Activated T-helper 2 cell treated with anti-CD3 and anti-CD28 coated beads, Interferon-gamma antibody, Interleukin-2, Interleukin-4, amounts not matched to agents 10 μg/mL and 5 μg/mL and 100 μg/mL, durations not matched to agents 14 hours and 24 hours and 36 hours (primary cell): ENCODE results near the gene NARF. TPM values are rescaled to one million over a fixed set of nuclear protein-coding genes. Genes with fewer than 3 reads are reported as not detected.
"Not testable (repeated sequence)": the region's sequence is repeated elsewhere in the genome, so short reads cannot be mapped to it uniquely, and the experiment has no call there.

ENCODE experiments used
- DNase-seq: peaks from one replicate; pipeline ENCODE4 v3.0.0; 2021; ENCODE audit warnings: low spot score
- H3K27ac Mint-ChIP-seq: one replicate; pipeline ENCODE4 v1.8.0; 2021; ENCODE audit warnings: mixed read lengths
- H3K27me3 Mint-ChIP-seq: one replicate; pipeline ENCODE4 v1.8.0; 2021; ENCODE audit warnings: low read depth, mixed read lengths
- H3K36me3 Mint-ChIP-seq: one replicate; pipeline ENCODE4 v1.8.0; 2021; ENCODE audit warnings: low read depth, mixed read lengths
- H3K4me1 Mint-ChIP-seq: one replicate; pipeline ENCODE4 v1.8.0; 2021; ENCODE audit warnings: low read depth, mixed read lengths
- H3K4me3 Mint-ChIP-seq: one replicate; pipeline ENCODE4 v1.8.0; 2021; ENCODE audit warnings: low read depth, mild to moderate bottlenecking, moderate library complexity, mixed read lengths
- H3K9me3 Mint-ChIP-seq: one replicate; pipeline ENCODE4 v1.8.0; 2021; ENCODE audit warnings: mixed read lengths
- intact Hi-C: fragments of 100-400 bp; cut with micrococcal nuclease; formaldehyde crosslinking; loops from one replicate; pipeline ENCODE4 v1.15.1; 2023
- total RNA-seq: library from RNA; stranded (reverse); gene quantifications from 2 replicates; pipeline ENCODE4 v1.2.3, GENCODE V29; 2022

Gene NARF
- 114 and 123 TPM in 2 replicates for total RNA-seq

DNA sequence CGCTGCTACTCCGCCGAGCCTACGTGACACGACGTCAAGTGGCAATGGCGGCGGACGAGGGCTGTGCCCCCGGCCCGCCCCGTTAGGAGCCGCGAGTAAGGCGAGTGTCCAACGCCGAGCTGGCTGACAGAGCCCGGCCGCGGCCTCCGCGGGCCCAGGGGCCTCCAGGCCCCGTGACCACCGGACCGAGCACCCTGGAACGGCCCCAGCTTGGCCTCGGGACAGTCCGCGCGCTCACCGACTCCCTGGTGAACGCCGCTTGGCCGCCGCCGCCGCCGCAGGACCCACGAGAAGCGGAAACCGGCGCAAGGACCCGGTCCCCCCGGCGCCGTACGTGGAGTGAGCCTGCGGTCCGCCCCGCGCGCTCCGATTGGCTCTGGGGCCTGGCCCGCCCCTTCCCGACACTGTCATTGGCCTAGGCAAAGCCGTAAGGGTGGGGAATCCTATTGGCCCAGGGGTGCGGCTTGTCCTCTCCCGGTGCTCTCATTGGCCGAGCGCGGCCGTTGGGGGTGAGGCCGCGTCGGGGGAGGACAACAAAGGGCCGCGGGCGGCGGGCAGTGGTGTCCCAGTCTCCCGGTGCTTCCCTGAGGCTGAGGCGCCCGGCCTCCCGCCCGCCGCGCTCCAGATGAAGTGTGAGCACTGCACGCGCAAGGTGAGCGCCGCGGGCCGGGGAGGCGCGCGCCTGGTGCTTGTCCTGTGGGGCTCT, at the start of gene NARF:
TSS of gene NARF (plus strand) at position 563 of the 706 bp plus-strand sequence. CDS start at position 626, 63 bp downstream.
- intact Hi-C loops: loop anchor here (1.0 to 5.0 kb wide), 6 partner anchors 8 to 189 kb away; partner anchors contain the start of genes CYBC1, FOXK2, HEXD and OGFOD3
- H3K27ac Mint-ChIP-seq: peak within 1 kb of the TSS; percentile 95
- peaks cover 24% of the 10 kb centered on the region for H3K4me1 Mint-ChIP-seq
- H3K27me3 Mint-ChIP-seq: no peaks in the 10 kb centered on the region
- peaks cover 4% of the 10 kb centered on the region for H3K9me3 Mint-ChIP-seq
- H3K4me3 Mint-ChIP-seq: peak within 1 kb of the TSS; percentile 94
- DNase-seq: peak; percentile 97
- H3K36me3 Mint-ChIP-seq: peaks cover 47% of the 10 kb centered on the region

DNA sequence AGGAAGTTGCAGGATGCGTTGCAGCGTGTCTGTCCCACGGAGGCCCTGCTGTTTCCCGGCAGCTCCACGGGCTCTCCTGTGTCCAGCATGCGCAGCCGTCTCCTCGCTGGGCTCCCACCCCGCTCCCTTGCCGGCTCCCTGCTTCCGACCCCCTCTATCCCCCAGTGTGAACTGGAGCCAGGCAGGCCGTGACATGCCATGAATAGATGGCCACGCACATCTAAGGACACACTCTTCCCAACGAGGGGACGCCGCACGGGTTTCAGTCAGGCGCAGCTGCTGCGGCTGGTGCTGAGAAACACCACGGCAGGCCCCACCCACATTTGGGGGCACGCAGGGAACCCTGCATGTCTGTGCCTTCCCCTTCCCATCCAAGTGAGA, 49.6 kb upstream of the NARF start:
- intact Hi-C loops: no loop called here
- Mint-ChIP-seq H3K9me3 (no peaks in the 10 kb centered on the region), H3K36me3 (peaks cover 16% of the 10 kb centered on the region), H3K27me3 (no peaks in the 10 kb centered on the region), H3K27ac (no peak overlapping the region), H3K4me3 (no peak overlapping the region), H3K4me1 (peaks cover 8% of the 10 kb centered on the region)
- no peak for DNase-seq

DNA sequence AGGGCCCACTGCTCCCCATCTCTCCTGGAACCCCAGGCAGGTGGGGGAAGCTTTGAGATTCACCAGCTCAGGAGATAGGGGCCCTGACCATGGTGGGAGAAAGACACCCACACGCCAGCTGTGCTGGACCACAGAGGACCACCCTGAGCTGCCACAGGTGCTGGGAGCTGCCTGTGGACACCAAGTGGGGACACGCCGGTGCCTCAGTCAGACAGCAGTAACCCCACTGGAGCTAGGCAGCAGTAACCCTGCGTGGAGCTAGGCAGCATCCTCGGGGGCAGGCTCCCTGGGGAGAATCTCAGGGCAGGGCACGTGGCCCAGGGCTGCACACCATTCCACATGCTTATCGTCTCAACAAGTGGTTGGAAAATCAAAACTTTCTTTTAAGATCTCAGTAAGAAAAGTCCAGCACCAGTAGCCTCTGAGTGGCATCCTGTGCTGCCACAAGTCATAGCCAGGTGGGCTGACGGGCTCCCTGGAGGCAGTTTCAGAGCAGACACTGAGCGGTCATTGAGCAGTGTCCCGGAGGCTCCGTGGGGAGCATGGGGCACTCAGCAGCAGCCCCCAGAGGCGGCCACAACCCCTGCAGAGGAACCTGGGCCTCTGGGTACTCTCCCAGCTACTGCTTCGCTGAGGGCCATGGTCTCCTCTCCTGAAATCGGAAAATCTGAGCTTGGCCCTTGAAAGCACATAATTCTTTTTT, 48.4 kb upstream of the NARF start:
- Mint-ChIP-seq H3K4me3 (no peak overlapping the region), H3K27me3 (no peaks in the 10 kb centered on the region), H3K36me3 (peaks cover 18% of the 10 kb centered on the region), H3K27ac (no peak overlapping the region), H3K9me3 (no peaks in the 10 kb centered on the region), H3K4me1 (peaks cover 15% of the 10 kb centered on the region)
- DNase-seq: no peak
- intact Hi-C loops: loop anchor here (10.0 kb wide), 2 partner anchors 175 to 375 kb away; partner anchors contain the start of genes DCXR and RAC3

DNA sequence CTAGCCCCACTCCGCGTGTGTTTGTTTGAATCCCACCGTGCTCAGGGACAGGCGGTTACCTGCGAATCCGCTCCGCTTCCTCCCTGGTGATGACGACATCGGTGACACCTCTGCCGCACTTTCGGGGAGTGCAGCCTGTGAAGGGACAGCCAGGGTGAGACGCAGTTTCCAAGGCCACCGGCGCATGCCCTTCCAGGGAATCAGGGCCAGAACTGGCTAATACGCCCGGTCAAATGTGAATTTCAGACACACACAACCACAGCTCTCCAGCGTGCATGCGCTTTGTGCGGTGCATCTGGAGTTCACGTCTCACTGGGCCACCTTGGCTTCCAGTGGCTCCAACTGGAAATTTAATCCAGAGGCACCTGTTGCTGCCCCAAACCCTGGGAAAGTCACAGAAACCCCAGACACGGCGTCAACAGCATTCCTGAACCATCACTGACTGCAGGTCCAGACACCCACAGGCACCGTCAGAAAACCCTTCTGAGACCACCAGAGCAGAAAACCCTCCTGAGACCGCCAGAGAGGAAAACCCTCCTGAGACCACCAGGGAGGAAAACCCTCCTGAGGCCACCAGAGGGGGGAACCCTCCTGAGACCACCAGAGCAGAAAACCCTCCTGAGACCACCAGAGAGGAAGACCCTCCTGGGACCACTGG, 47.0 kb upstream of the NARF start:
- H3K4me1 Mint-ChIP-seq: peaks cover 18% of the 10 kb centered on the region
- H3K36me3 Mint-ChIP-seq: peaks cover 13% of the 10 kb centered on the region
- no peak for DNase-seq
- intact Hi-C loops: loop anchor here (10.0 kb wide), 2 partner anchors 177 to 377 kb away; partner anchors contain the start of genes DCXR and RAC3
- H3K4me3 Mint-ChIP-seq: no peak overlapping the region
- no peaks in the 10 kb centered on the region for H3K9me3 Mint-ChIP-seq
- H3K27ac Mint-ChIP-seq: no peak overlapping the region
- H3K27me3 Mint-ChIP-seq: no peaks in the 10 kb centered on the region

DNA sequence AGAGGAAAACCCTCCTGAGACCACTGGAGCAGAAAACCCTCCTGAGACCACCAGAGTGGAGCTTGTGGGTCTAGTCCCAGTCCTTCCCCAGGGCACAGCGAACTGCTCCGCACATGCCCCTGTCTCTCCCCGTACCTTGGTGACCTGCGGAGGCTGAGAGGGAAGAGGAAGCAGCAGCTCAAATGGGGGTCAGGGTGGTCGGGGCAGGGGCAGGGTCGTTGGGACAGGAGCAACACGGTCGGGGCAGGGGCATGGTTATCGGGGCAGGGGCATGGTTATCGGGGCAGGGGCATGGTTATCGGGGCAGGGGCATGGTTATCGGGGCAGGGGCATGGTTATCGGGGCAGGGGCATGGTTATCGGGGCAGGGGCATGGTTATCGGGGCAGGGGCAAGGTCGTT, 46.5 kb upstream of the NARF start:
- DNase-seq, H3K27ac Mint-ChIP-seq: not testable (repeated sequence)
- intact Hi-C loops: loop anchor here (10.0 kb wide), 2 partner anchors 177 to 377 kb away; partner anchors contain the start of genes DCXR and RAC3

DNA sequence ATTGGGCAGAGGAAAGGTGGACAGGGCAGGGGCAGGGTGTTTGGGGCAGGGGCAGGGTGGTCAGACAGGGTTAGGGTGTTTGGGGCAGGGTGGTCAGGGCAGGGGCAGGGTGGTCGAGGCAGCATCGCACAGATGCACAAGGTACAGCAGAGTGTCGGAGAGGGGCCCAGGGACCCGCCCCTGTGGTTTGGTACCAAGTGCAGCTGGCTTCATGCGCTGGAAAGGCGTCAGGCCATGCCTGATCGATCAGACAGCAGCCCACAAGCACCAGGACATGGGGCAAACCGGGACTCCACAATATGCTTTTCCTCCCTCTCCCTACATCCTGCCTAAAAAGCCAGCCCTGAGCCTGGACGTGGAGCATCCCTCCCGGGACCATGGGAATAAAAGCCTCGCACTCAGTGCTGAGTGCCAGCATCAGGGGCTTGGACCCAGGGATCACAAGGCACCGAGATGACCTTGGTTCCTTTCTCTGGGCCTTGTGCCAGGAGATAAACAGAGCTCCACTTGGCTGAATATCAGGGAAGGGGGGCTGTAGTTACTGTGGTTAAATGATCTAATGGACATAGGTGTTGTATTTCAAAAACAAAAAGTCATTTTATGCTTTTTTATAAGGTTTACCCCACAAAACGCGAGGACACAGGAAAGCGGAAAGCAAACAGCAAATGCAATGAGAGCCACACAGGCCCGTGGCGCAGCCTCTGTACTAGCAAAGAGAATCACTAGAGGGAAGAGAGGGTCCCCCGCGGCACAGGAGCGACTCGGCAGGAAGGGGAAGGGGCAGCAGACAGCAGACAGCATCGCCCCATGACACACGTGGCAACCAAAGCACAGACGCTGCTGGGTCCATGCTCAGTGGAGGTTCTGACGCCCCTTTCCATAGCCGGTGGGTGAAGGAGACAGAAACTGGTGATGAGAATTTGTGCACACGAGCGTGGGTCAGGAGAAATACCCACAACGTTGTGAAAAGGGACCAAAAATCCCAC, 45.7 kb upstream of the NARF start:
- Mint-ChIP-seq H3K27me3 (no peaks in the 10 kb centered on the region), H3K4me1 (peaks cover 13% of the 10 kb centered on the region), H3K36me3 (peaks cover 7% of the 10 kb centered on the region), H3K4me3 (no peak overlapping the region), H3K27ac (no peak overlapping the region), H3K9me3 (no peaks in the 10 kb centered on the region)
- DNase-seq: no peak
- intact Hi-C loops: loop anchor here (10.0 kb wide), 2 partner anchors 178 to 378 kb away; partner anchors contain the start of genes DCXR and RAC3

More for the DNA sequence above, 46.5 kb upstream of the NARF start:
- not testable (repeated sequence) for H3K4me3 Mint-ChIP-seq, H3K27me3 Mint-ChIP-seq, H3K9me3 Mint-ChIP-seq
- Mint-ChIP-seq H3K4me1 (peaks cover 18% of the 10 kb centered on the region), H3K36me3 (peaks cover 13% of the 10 kb centered on the region)

DNA sequence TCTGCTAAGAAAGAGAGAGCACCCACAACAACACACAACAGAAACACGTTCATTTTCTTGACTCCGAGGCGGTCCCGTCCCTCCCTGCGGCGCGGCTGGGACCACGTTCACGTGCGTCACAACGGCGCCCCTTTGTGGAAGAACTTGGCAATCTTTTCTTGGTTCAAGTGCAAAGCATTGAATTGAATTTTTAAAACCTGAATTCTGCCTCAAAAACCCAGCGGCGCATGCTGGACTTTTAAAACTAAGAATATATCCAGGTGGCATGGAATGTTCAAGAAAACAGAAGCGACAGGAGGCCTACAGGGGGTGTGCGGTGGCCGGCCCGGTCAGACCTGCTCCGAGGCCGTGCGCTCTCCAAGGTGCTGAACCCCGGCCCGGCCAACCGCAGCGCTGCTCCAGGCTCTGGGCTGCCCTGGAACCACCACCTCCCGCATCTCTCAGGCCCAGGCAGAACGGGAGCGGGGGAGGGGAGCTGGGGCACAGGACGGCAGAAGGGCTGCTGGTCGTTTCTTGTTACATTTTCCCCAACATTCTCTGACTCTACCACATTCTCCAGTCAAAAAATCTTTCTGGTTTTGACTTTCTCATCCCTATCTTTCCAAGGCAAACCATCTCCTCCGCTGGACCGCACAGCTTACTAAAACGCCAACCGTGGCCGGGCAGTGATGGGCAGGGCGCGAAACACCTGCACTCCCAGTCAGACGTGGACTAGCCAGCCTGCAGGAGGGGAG, 43.8 kb upstream of the NARF start:
- H3K9me3 Mint-ChIP-seq: no peaks in the 10 kb centered on the region
- H3K4me3 Mint-ChIP-seq: no peak overlapping the region
- H3K4me1 Mint-ChIP-seq: peaks cover 17% of the 10 kb centered on the region
- DNase-seq: peak; percentile 68
- peaks cover 8% of the 10 kb centered on the region for H3K36me3 Mint-ChIP-seq
- no peak overlapping the region for H3K27ac Mint-ChIP-seq
- H3K27me3 Mint-ChIP-seq: no peaks in the 10 kb centered on the region
- intact Hi-C loops: loop anchor here (1.0 to 10.0 kb wide), 3 partner anchors 62 to 380 kb away; partner anchors contain the start of genes DCXR and RAC3

DNA sequence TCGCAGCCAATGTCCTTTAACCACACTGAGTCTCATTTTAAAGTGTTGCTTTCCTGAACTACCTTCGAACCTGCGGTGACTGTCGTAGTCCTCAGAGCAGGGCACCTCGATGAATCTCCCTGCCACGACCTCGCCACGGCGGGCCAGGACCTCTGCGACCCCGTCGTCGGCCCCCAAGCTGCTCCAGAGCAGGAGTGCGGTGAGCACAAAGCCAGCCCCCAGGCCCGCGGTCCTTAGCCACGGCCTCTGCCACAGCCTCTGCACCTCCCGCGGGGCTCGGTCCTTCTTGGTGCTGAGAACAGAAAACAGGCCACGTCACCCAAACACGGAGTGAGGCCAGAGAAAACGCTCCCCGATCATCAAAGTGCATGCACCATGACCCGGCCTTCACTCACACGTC, 43.2 kb upstream of the NARF start:
- intact Hi-C loops: loop anchor here (10.0 kb wide), 2 partner anchors 181 to 381 kb away; partner anchors contain the start of genes DCXR and RAC3
- Mint-ChIP-seq H3K4me1 (peaks cover 22% of the 10 kb centered on the region), H3K4me3 (no peak overlapping the region), H3K27me3 (no peaks in the 10 kb centered on the region), H3K9me3 (no peaks in the 10 kb centered on the region), H3K36me3 (peaks cover 14% of the 10 kb centered on the region), H3K27ac (no peak overlapping the region)
- DNase-seq: no peak

DNA sequence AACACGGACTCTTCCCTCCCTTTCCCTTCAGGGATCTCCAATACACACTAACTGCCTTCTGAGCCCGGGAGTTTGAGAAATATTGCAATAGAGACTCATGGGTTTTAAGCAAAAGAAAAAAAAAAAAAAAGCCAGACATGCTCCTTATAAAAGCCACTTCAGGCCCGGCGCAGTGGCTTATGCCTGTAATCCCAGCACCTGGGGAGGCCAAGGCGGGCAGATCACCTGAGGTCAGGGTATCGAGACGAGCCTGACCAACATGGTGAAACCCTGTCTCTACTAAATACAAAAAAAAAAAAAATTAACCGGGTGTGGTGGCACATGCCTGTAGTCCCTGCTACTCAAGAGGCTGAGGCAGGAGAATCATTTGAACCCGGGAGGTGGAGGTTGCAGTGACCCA, 42.8 kb upstream of the NARF start:
- intact Hi-C loops: loop anchor here (10.0 kb wide), 2 partner anchors 181 to 381 kb away; partner anchors contain the start of genes DCXR and RAC3
- H3K36me3 Mint-ChIP-seq: peaks cover 17% of the 10 kb centered on the region
- H3K4me3 Mint-ChIP-seq: no peak overlapping the region
- no peaks in the 10 kb centered on the region for H3K9me3 Mint-ChIP-seq
- no peak for DNase-seq
- H3K27me3 Mint-ChIP-seq: no peaks in the 10 kb centered on the region
- peaks cover 22% of the 10 kb centered on the region for H3K4me1 Mint-ChIP-seq
- H3K27ac Mint-ChIP-seq: no peak overlapping the region

DNA sequence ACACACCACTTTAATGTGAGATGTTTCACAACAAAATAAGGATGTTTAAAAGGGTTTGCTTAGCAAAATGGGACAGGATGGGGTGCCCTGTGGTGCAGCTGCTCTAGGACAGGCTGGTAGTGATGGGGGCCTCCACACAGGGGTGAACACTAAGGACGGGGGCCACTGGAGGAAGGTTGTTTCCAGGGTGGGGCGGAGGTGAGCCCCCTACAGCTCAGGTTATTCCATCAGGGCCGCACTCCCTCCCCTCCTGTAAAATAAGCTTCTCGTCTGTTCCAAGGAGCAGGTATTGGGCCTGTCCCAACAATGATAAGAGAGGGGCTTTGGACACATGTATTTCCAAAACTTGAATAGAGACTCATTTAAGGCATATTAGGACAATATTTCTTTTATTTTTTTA, 42.3 kb upstream of the NARF start:
- H3K36me3 Mint-ChIP-seq: peaks cover 22% of the 10 kb centered on the region
- no peak overlapping the region for H3K27ac Mint-ChIP-seq
- no peaks in the 10 kb centered on the region for H3K9me3 Mint-ChIP-seq
- no peaks in the 10 kb centered on the region for H3K27me3 Mint-ChIP-seq
- no peak overlapping the region for H3K4me3 Mint-ChIP-seq
- intact Hi-C loops: loop anchor here (10.0 kb wide), 2 partner anchors 181 to 381 kb away; partner anchors contain the start of genes DCXR and RAC3
- H3K4me1 Mint-ChIP-seq: peaks cover 22% of the 10 kb centered on the region
- DNase-seq: no peak

DNA sequence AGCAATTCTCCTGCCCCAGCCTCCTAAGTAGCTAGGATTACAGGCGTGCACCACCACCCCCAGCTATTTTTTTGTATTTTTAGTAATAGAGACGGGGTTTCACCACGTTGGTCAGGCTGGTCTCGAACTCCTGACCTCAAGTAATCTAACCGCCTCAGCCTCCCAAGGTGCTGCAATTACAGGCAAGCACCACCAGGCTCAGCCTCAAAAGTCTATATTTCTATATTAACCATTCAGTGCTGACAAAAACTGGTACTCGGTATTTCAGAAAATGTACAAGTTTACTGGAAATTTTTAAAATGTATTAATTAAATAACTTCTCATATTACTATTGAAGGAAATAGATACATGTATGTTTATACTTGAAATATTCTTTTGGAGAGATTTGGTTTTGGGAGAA, 41.8 kb upstream of the NARF start:
- Mint-ChIP-seq H3K4me3 (no peak overlapping the region), H3K4me1 (peaks cover 22% of the 10 kb centered on the region), H3K36me3 (peaks cover 27% of the 10 kb centered on the region), H3K27me3 (no peaks in the 10 kb centered on the region), H3K9me3 (no peaks in the 10 kb centered on the region), H3K27ac (no peak overlapping the region)
- DNase-seq: no peak
- intact Hi-C loops: loop anchor here (10.0 kb wide), 2 partner anchors 182 to 382 kb away; partner anchors contain the start of genes DCXR and RAC3
